Endothelial cell of hepatic sinusoid (primary cell): ENCODE results near the gene CEL.

ENCODE experiments used
- in situ Hi-C: cut with HindIII; loops from 2 replicates; pipeline ENCODE4 v1.10.0; 2017; ENCODE audit warnings: low sequenced_read_pairs

Gene CEL

DNA sequence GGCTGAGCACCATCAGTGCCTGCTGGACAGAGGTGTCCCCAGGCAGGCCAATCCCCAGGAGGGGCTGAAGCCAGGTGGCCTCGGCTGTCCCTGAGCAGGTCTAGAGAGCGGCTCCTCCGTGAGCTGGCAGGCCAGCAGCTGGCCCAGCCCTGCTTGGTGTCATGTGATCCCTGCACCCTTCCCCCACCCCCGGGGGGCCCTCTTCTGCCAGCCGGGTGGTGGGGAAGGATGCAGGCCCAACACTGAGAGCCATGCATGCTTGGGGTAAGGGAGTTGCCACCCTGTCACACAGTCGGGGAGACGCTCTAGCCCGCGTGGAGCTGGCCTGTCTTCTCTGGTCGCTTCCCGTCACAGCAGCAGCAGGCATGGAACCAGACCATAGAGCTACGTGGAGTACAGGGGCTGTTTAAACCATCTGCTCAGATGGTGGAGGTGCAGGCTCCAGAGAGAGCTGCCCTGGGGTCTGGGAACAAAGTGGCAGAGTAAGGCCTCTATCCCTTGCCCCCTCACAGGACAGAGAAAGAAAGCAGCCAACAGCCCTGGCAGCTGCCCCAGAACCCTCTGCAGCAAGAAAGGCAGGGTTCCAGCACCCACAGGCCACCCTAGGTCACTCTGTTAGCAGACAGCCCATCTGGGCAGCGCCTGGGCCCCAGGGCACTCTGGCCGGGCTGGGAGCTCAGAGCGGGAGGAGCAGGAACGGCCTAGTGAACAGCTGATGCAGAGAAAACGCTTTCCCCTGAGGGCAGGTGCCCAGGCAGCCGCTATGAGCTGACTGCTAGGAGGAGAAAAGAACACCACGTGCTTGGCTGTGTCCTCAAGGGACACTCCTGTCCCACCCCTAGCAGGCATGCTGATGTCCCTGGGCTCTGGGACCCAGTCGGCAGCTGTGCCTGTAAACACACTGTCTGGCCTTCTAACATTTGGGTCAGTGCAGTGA is 52.4 kb downstream of the CEL start:
- in situ Hi-C loops = no loop called here

DNA sequence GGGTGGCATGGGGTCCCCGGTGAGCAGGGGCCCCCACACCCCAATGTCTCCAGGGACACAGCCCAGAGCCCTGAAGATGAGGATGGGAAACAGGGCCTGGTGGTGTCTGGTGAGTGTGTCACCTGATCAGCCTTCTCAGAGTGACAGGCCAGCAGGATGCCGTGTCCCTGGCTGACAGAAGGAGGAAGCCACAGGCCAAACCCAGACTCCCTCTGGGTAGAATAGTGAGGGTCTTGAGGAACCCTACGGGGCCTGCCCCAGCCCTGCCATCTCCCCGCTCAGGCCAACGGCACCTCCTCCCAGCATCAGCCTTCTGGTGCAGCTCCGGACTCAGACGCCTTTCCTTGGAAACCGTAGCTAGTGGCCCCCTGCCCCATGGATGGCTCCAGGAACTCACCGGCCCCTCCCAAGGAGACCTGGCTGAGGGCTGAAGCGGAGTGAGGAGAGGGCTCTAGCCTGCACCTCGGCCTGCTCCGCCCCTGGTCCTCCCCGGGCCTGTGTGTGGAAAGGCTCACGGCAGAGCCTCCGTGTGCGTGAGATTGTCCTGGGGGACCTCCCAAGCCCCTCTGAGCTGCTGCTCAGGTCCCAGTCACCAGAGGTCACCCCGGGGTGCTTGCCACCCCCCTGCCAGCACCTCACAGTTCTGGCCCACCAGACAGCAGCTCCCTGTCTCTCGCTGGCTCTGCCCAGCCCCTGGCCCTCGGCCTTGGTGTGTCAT is 53.3 kb downstream of the CEL start:
- in situ Hi-C loops = loop anchor here (5.0 kb wide), 2 partner anchors 38 to 78 kb away; no protein-coding TSS in a partner anchor

DNA sequence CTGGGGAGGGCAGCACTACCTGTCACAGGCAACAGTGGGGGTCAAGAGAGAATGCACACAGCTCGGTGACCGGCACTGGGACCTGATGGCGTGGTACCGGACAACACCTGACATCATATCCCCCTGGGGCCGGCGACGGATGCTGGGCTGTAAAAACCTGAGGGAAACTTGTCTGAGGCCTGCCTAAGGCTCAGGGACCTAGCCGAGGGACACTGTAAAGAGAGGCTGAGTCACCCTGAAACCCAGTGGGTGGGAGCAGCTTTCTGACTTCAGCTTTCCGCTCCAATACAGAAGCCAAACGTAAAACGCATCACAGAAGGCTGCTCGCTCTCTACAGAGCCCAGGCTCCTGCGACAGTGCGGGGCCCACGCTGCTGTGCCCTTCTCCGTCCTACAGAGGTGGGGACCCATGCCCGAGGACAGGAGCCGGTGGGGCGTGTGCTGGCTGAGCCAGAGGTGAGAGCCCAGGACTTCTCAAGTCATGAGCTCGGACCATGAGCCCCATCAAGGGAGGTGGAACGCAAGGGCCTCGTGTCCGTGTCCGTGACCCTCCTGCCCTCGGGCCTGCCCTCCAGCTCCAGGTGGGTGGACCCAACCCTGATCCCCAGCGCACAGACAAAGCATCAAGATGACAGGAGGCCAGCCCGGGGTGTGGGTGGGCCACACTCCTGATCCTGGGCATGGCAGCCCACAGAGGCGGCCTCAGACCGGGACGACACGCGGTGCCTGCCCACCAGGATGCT is 54.0 kb downstream of the CEL start:
- in situ Hi-C loops = loop anchor here (5.0 kb wide), 2 partner anchors 38 to 78 kb away; no protein-coding TSS in a partner anchor

DNA sequence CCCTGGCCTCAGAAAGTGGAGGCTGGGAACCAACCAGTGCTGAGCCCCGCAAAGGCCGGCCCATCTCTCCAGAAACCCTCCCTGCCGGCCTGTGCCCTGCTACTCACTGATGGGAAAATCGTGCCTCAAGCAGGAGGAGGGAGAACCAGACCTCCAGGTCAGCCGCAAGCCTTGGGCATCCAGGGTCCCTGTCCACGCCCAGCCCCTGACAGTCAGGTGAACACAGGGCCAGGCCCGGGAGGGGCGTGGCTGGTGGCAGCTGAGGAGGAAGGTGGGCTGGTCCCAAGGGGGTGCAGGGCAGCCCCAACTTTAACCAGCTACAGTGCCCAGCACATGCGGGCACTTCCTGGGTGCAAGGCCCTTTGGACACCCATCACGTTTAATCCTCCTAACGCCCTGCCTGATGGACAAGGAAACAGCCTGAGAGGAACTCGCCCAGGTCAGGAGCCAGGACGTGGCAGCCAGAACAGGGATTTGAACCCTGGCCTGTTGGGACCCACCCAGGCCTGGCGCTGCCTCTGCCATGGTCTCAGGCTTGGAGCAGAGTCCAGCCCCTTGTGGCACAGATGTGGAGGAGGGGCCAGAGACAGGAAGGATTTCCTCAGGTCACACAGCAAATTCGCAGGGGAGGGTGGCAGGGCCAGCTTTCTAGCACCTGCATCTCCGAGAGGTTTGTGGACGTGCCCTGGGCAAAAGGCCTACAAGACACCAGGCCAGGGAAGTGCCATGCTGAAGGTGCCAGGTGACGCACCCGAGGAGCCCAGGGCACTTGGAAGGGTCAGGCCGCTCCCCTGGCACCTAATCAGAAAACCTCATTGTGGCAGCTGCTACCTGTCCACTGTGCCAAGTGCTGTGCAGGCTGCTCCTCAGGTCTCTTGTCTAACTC is 54.8 kb downstream of the CEL start:
- in situ Hi-C loops = loop anchor here (5.0 kb wide), 2 partner anchors 39 to 79 kb away; no protein-coding TSS in a partner anchor

DNA sequence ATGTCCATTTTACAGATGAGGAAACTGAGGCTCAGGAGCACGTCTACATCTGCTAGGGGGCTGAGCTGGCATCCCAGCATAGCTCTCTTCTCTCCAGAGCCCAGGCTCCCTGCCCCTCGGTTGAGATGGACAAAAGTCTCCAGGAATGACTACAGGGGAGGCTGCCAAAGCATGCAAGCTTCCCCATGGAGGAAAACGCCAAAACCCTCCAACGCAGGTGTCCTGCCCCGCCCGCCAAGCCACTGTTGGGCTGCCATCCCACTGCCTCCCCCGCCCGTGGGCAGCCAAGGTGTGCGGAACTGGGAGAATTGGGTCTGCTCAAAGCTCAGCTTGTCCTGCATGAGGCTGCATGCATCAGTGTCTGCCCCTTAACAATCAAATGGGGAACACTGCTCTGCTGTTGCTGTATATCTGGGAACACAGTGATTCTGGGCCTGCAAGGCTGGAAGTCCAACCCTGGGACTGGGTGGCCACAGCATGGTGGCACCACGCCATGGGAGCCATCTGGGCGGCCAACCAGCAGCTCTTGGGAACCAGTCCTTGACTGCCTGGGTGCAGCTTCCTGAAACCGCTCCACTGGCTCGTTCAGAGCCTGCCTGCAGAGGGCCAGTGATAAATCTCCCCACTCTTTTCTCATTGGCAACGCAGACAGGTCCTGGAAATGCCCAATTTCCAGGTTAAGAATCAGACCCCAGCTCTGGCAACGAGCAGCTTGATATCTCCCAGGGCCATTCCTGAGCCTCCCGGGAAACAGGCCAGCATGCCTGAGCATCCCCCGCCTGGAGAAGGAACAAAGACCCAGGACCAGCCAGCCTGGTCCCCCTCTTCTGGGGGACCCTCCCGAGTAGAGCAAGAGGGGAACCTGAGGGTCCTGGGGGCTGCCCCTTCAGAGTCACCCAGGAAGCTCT is 55.7 kb downstream of the CEL start:
- in situ Hi-C loops = loop anchor here (5.0 kb wide), 2 partner anchors 40 to 80 kb away; no protein-coding TSS in a partner anchor

DNA sequence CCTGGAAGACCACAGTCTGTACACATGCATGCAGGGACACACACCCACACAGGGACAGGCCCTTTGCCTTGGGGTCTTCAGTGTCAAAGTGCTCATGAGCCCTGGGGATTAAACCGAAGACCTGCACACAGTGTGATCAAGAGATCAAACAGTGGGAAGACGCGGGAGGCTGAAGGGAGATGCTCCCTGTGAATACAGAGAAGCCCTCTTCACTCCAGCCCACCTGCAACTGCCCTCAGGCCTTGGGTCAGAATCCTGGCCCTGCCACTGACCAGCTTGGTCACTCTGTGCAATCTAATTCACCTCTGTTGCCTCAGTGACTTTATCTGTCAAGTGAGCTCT is 56.4 kb downstream of the CEL start:
- in situ Hi-C loops = loop anchor here (5.0 kb wide), 2 partner anchors 41 to 81 kb away; no protein-coding TSS in a partner anchor

DNA sequence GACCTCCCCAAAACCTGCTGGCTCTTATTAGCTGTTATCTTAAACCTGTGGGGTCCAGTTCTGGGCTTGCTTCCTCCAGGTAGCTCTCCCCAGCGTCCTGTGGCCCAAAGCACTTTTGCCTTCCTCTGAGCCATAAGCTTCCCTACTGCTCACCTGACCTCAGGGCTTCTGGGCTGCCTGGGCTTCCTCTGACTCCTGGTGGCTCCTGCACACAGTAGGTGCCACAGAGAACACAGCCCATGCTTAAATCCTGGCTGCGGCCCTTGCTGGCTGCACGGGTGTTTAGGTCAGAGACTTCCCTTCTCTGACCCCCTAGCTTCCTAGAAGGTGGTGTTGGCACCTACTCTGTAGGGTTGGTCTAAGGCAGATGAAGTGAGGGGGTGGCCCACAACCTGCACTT is 56.8 kb downstream of the CEL start:
- in situ Hi-C loops = loop anchor here (5.0 kb wide), 2 partner anchors 41 to 81 kb away; no protein-coding TSS in a partner anchor

DNA sequence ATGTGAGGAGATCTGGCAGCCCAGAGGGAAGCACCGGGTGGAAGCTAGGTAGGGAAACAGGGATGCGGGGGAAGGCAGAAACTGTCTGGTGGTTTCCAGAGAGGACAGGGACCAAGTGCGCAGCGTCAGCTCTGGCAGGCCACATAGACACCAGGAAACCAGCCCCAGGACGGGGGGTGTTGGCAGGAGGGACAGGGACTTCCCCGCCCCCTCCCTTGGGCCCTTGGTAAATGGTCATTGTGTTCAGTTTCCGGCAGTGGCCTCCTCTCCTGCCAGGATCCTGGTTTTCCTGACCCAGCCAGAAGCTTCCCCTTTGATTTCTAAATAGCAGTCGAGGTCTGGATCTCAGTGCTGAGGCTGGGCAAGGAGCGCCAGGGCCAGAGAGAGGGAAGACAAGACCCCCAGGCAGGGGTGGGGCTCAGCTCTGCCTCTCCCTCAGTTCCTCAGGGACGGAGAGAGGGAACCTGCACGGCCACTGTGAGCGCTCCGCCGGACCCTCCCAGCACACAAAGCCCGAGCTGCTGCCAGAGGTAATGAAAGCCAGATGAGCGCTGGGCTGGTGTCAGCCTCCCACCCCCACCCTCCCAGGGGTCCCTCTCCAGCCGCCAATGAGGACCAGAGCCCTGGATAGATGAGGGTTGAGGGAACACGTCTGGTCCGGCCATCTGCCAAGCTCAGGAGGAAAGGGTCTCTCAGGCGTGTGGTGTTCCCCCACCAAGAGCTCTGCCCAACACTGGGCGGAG is 57.5 kb downstream of the CEL start:
- in situ Hi-C loops = loop anchor here (5.0 kb wide), 2 partner anchors 42 to 82 kb away; no protein-coding TSS in a partner anchor

DNA sequence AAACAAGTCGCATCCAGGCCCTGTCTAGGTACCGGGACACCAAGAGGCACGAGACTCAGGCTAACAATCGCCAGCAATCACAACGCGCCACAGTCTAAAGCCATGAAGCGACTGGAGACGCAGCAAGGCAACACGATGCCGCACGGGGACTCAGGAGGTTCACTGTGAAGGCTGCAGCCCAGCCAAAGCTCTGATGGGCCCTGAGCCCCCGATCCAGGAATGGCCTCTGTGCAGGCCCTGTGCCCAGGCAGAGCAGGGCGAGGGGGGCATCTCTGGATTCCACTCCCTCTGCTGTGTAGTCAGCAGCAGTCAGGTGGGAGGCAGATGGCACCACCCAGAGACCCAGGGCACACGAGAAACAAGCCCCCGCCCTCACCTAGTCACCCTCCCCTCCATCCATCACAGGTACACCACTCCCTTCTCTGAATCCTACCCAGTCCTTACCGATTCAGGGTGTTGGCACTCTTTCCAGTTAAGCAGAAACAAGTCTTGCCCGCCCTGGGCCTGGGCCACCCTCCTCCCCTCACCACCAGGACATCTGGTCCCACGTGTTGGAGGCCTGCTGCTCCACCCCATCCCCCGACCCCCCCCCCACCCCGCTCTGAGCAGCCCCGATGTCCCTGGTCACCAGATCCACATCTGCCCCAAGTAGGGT is 58.2 kb downstream of the CEL start:
- in situ Hi-C loops = loop anchor here (5.0 kb wide), 2 partner anchors 43 to 83 kb away; no protein-coding TSS in a partner anchor

DNA sequence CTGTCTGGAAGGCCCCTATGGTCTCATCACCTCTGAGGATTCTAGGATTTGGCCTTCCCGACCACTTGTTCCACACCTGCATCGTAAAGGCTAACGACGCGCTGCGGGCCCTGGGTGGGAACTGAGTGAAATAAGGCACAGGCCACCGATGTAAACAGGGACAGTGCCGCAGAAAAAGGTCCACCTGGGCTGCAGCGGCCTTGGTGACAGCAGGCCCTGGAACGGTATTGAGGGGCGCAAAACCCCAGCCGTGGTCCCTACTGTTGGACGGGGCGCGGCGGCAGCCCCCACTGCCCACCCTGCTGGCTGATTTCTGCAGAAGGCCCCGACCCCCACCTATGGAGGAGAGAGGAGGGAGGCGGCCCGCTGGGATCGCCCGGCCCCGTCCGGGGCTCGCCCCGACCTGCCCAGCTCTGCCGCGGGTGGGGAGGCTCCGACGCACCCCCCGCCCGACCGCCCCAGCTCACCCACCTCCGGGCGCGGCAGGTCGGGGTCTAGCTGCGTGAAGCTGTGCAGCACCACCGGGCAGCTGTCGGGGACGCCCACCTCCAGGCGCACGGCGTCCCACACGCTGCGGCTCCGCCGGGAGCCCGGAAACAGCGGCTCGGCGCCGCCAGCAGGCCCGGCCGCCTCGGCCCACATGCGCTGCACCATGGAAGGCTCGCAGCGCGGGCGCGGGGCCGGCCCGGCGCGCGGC is 58.9 kb downstream of the CEL start:
- in situ Hi-C loops = no loop called here
